Activated CD4-positive, CD25-positive, alpha-beta regulatory T cell treated with anti-CD3 and anti-CD28 coated beads, Interleukin-2, amount 50 U/mL, for 24 hours (primary cell): ENCODE data around the gene EPB41L4A.

Experiments
- ATAC-seq, 2 donors: fragments of 150-1000 bp; cut with Tn5 transposase; one replicate each; pipeline ENCODE4 v1.10.0; 2021; ENCODE audit warnings: mild to moderate bottlenecking in 1 of 2, moderate library complexity in 1 of 2

The EPB41L4A gene

GRCh38 chr5:112306956-112307355 lies 112.1 kb downstream of the EPB41L4A start:
- ATAC-seq, result no peak

DNA sequence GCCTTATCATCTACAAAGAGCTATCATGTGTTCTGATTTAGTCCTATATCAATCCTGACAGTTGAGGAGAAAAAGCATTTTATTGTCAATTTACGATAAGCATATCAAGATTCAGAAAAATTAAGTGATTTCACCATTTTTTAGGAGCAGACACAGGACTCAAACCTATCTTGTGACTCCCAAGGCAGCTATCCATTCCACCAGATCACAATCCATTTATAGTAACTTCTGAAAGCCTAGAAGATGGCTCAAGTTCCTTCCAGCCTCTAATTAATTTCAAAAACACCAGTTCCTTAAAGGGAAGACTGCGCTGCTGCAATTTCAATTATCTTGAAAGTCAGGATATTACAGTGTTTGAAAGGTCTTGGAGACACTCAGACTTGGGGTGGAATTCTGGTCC lies 114.3 kb downstream of the EPB41L4A start:
- no peak for ATAC-seq

DNA sequence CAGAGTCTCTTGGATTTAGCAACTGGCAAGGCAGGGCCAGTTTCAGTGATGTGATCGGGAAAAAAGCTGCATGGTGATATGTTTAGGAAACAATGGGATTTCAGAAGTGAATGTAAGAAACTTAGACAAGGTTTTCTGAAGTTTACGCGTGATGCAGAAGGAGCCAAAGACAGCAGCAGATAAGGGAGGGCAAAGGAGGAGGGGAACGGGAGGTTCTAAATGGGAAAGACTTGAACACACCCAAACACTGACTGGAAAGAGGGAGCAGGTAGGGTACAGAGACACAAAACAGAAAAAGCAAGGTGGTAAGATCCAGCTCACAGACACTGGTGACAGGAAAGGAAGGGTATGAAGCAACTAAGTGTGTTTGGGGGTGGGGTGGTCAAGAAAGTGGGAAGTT lies 115.4 kb downstream of the EPB41L4A start:
- ATAC-seq, result no peak

DNA sequence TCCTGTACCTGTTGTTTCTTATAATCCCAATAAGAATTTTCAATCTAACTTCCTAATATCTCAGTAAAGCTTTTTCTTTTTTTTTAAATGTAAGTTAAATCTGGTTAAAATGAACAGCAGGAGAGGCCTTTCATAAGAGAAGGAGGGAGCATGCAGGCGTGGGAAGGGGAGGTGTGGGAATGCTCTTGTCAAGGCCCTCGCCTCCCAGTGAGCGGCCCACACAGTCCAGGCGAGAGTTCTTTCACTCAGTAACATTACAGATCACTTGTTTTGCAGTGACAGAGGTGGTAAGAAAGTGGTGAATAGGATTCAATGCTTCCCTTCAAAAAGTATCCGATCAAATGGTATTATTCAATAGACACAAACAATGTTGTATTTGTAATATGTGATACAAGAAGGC lies 125.0 kb downstream of the EPB41L4A start:
- ATAC-seq, result no peak

GRCh38 chr5:112293587-112293986 lies 125.5 kb downstream of the EPB41L4A start:
- no peak for ATAC-seq

GRCh38 chr5:112290691-112291090 lies 128.4 kb downstream of the EPB41L4A start:
- no peak for ATAC-seq

GRCh38 chr5:112289465-112289864 lies 129.6 kb downstream of the EPB41L4A start:
- no peak for ATAC-seq

- ATAC-seq, result no peak
Measured at GRCh38 chr5:112283943-112284929, 134.8 kb downstream of the EPB41L4A start.

- ATAC-seq, result no peak
Measured at GRCh38 chr5:112283034-112283582, 136.0 kb downstream of the EPB41L4A start.

DNA sequence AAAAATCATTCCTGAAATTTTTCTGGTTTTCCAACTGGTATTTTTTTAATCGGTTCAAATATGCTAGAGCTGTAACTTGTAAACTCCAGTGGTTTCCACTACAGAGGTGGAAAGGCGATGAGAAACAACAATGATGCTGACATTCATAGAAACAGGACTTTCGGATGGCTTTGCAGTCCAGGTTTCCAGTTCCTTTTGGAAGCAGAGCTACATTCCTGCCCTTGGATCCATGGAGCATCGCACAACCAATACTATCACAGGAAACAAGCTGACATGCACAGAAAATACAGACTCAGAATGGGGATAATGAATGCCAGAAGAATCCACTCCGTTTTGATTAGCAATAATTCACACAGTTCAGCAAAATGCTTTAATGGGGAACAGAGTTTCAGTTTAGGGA lies 140.0 kb downstream of the EPB41L4A start:
- no peak for ATAC-seq

- ATAC-seq, result no peak
Measured at GRCh38 chr5:112276991-112277390, 142.1 kb downstream of the EPB41L4A start.

- ATAC-seq, result no peak
Measured at GRCh38 chr5:112275671-112276070, 143.4 kb downstream of the EPB41L4A start.

GRCh38 chr5:112270299-112271293 lies 148.5 kb downstream of the EPB41L4A start:
- no peak for ATAC-seq

DNA sequence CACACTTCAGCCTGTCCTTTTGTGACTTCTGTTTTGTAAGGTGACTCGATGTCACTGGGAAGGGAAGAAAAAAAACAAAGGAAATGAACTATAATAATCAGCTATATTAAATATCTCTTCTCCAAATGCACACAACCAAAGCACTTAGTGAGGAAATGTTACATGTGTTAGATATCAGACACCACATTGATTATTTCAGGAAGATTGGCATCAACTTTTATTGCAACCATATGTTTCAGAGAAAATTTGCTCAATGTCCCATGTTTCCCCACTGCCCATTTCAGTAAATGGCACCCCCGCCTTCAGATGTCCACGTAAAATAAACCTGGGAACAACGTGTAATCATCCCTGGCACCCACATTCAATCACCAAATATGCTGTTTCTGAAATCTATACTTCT lies 151.8 kb downstream of the EPB41L4A start:
- ATAC-seq, result no peak

- no peak for ATAC-seq
Measured at GRCh38 chr5:112264666-112265065, 154.4 kb downstream of the EPB41L4A start.

GRCh38 chr5:112264151-112264550 lies 154.9 kb downstream of the EPB41L4A start:
- ATAC-seq, result no peak

- ATAC-seq, result no peak
Measured at GRCh38 chr5:112263469-112263868, 155.6 kb downstream of the EPB41L4A start.

- no peak for ATAC-seq
Measured at GRCh38 chr5:112258571-112258970, 160.5 kb downstream of the EPB41L4A start.

GRCh38 chr5:112257976-112258375 lies 161.1 kb downstream of the EPB41L4A start:
- no peak for ATAC-seq

DNA sequence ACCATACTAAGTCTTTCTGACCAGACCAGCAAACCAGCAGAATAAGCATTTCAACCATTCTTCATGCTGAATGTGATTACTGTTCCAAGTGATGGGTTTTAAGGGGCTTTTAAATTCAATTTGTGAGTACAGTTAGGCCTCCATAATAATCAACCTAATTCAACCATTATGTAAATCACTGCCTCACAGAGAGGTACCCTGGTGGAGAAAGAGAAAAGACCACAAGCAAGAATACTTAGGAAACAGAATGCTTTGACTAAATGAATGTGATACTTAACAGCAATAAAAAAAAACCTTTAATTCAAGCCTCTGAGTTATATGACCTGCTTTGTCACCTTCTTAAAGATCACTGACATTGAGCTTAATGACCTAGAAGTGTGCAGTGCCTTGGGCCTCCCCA lies 162.1 kb downstream of the EPB41L4A start:
- ATAC-seq, result no peak

GRCh38 chr5:112254303-112254702 lies 164.8 kb downstream of the EPB41L4A start:
- no peak for ATAC-seq

- no peak for ATAC-seq
Measured at GRCh38 chr5:112253478-112254250, 165.4 kb downstream of the EPB41L4A start.
